HepG2 (cell line): ENCODE data around the gene GPC4.

ENCODE experiments used
- HBP1 ChIP-seq: IDR thresholded peaks from 2 replicates; pipeline ENCODE4 v1.6.1; 2016; ENCODE audit warnings: low read depth, control low read depth
- POLR2AphosphoS5 ChIP-seq: IDR thresholded peaks from 2 replicates; pipeline ENCODE4 v1.6.1; 2012; ENCODE audit warnings: low read depth, low read length
- RAD21 ChIP-seq: fragments of 450-650 bp; formaldehyde crosslinking; IDR thresholded peaks from 2 replicates; pipeline ENCODE4 v1.5.0; 2020; ENCODE audit warnings: mild to moderate bottlenecking
- ZNF678 ChIP-seq: sonication (generic); formaldehyde crosslinking; IDR thresholded peaks from 2 replicates; pipeline ENCODE4 v1.4.0; 2020; ENCODE audit warnings: mild to moderate bottlenecking, missing genetic modification reagents
- TF ChIP-seq, protein P1 (sequence below): sonication (generic); formaldehyde crosslinking; IDR thresholded peaks from 2 replicates; pipeline ENCODE4 v1.4.0; 2020; ENCODE audit warnings: missing genetic modification reagents
- TF ChIP-seq, protein P2 (sequence below): sonication (generic); formaldehyde crosslinking; IDR thresholded peaks from 2 replicates; pipeline ENCODE4 v1.5.0; 2020; ENCODE audit warnings: mild to moderate bottlenecking, missing genetic modification reagents, moderate library complexity
- TF ChIP-seq, protein P3 (sequence below): sonication (generic); formaldehyde crosslinking; IDR thresholded peaks from 2 replicates; pipeline ENCODE4 v1.4.0; 2020; ENCODE audit warnings: missing genetic modification reagents

DNA sequence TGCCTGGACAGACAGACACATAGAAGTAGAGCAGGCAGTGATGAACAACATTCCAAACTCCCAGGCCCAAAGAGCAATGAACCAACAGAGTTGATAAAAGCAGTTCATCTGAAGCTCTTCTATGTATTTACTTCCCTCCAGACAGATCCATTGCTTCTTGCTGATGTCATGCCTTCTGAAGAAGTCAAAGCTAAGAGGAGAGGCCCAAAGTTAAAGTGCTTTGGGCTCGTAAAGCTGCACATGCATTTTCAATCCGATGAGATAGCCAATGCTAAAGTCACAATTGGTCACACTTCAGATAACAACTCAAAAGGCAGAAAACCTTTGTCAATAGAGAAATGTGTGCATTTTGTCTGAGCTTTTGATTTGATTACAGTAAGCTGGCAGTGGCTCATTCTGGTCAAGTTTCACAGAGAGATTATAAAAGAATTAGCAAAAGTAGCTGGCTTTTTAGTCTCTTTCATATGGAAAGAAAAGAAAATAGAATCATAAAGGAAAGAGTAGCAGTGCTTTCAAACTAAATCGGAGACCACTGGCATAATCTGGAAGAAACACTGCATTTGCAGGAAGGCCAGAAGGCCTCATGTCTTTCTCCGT is 82.0 kb downstream of the GPC4 start:
- TF ChIP-seq RAD21 (CRISPR knock-in tag), result no peak
- no peak for TF ChIP-seq POLR2AphosphoS5
- TF ChIP-seq ZNF678, result no peak
- TF ChIP-seq, protein P1, sequence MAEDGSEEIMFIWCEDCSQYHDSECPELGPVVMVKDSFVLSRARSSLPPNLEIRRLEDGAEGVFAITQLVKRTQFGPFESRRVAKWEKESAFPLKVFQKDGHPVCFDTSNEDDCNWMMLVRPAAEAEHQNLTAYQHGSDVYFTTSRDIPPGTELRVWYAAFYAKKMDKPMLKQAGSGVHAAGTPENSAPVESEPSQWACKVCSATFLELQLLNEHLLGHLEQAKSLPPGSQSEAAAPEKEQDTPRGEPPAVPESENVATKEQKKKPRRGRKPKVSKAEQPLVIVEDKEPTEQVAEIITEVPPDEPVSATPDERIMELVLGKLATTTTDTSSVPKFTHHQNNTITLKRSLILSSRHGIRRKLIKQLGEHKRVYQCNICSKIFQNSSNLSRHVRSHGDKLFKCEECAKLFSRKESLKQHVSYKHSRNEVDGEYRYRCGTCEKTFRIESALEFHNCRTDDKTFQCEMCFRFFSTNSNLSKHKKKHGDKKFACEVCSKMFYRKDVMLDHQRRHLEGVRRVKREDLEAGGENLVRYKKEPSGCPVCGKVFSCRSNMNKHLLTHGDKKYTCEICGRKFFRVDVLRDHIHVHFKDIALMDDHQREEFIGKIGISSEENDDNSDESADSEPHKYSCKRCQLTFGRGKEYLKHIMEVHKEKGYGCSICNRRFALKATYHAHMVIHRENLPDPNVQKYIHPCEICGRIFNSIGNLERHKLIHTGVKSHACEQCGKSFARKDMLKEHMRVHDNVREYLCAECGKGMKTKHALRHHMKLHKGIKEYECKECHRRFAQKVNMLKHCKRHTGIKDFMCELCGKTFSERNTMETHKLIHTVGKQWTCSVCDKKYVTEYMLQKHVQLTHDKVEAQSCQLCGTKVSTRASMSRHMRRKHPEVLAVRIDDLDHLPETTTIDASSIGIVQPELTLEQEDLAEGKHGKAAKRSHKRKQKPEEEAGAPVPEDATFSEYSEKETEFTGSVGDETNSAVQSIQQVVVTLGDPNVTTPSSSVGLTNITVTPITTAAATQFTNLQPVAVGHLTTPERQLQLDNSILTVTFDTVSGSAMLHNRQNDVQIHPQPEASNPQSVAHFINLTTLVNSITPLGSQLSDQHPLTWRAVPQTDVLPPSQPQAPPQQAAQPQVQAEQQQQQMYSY, result no peak
- no peak for TF ChIP-seq HBP1
- TF ChIP-seq, protein P2, sequence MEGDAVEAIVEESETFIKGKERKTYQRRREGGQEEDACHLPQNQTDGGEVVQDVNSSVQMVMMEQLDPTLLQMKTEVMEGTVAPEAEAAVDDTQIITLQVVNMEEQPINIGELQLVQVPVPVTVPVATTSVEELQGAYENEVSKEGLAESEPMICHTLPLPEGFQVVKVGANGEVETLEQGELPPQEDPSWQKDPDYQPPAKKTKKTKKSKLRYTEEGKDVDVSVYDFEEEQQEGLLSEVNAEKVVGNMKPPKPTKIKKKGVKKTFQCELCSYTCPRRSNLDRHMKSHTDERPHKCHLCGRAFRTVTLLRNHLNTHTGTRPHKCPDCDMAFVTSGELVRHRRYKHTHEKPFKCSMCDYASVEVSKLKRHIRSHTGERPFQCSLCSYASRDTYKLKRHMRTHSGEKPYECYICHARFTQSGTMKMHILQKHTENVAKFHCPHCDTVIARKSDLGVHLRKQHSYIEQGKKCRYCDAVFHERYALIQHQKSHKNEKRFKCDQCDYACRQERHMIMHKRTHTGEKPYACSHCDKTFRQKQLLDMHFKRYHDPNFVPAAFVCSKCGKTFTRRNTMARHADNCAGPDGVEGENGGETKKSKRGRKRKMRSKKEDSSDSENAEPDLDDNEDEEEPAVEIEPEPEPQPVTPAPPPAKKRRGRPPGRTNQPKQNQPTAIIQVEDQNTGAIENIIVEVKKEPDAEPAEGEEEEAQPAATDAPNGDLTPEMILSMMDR, result no peak
- TF ChIP-seq, protein P3, sequence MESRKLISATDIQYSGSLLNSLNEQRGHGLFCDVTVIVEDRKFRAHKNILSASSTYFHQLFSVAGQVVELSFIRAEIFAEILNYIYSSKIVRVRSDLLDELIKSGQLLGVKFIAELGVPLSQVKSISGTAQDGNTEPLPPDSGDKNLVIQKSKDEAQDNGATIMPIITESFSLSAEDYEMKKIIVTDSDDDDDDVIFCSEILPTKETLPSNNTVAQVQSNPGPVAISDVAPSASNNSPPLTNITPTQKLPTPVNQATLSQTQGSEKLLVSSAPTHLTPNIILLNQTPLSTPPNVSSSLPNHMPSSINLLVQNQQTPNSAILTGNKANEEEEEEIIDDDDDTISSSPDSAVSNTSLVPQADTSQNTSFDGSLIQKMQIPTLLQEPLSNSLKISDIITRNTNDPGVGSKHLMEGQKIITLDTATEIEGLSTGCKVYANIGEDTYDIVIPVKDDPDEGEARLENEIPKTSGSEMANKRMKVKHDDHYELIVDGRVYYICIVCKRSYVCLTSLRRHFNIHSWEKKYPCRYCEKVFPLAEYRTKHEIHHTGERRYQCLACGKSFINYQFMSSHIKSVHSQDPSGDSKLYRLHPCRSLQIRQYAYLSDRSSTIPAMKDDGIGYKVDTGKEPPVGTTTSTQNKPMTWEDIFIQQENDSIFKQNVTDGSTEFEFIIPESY, result no peak
